H1 (cell line): Measurements from ENCODE around the gene DLK1. TPM values are rescaled to one million over a fixed set of nuclear protein-coding genes. Genes with fewer than 3 reads are reported as not detected.
A peak's percentile ranks its signal among the peaks of the same experiment; 100 is the strongest.

Experiments used
- CTCF ChIA-PET: fragments of 300-600 bp; sonication (Branson Sonifier 250); formaldehyde crosslinking; loops from one replicate; lab custom pipeline; 2021; ENCODE audit not compliant: partially characterized antibody; lab: Charles Lee
- POLR2A ChIA-PET: fragments of 300-600 bp; sonication (Branson Sonifier 250); formaldehyde crosslinking; loops from one replicate; lab custom pipeline; 2021; ENCODE audit warnings: inconsistent platforms; ENCODE audit not compliant: partially characterized antibody; lab: Charles Lee
- DNase-seq, 2 experiments: peaks; one replicate each; pipeline versions ENCODE4 v3.0.0 to v3.0.0-alpha.2; 2010 to 2022; ENCODE audit warnings: low spot score in 2 of 2, low read depth in 1 of 2, mixed read lengths in 1 of 2
- FAIRE-seq: peaks from 2 replicates; lab custom pipeline; 2011; peaks lifted over from hg19 to GRCh38; lab: Jason Lieb, UNC
- H2AFZ ChIP-seq: 2 replicates; pipeline ENCODE4 v1.8.1; 2012; ENCODE audit warnings: low read length, inconsistent platforms
- H2AK5ac ChIP-seq: 2 replicates; pipeline ENCODE4 v1.6.1; 2013; ENCODE audit warnings: low read depth, low read length
- H2BK120ac ChIP-seq: replicated peaks from 2 replicates; pipeline ENCODE3; 2013; ENCODE audit warnings: low read depth, low read length, inconsistent platforms
- H2BK12ac ChIP-seq: 2 replicates; pipeline ENCODE4 v1.6.1; 2013; ENCODE audit warnings: low read depth, low read length
- H2BK15ac ChIP-seq: 2 replicates; pipeline ENCODE4 v1.6.1; 2013; ENCODE audit warnings: low read length
- H2BK20ac ChIP-seq: 2 replicates; pipeline ENCODE4 v1.6.1; 2013; ENCODE audit warnings: low read length
- H2BK5ac ChIP-seq: 2 replicates; pipeline ENCODE4 v1.6.1; 2013; ENCODE audit warnings: low read depth, low read length
- H3K14ac ChIP-seq: 2 replicates; pipeline ENCODE4 v1.6.1; 2013; ENCODE audit warnings: inconsistent platforms; ENCODE audit not compliant: insufficient read length
- H3K18ac ChIP-seq: 2 replicates; pipeline ENCODE4 v1.6.1; 2013; ENCODE audit warnings: low read length; ENCODE audit errors: extremely low read depth
- H3K23ac ChIP-seq: 2 replicates; pipeline ENCODE4 v1.6.1; 2013; ENCODE audit warnings: inconsistent platforms; ENCODE audit not compliant: insufficient read length
- H3K23me2 ChIP-seq: 2 replicates; pipeline ENCODE4 v1.6.1; 2013; ENCODE audit warnings: low read depth, low read length
- H3K27ac ChIP-seq: 2 replicates; pipeline ENCODE4 v1.6.1; 2011; ENCODE audit warnings: low read depth, low read length, inconsistent platforms
- H3K27me3 ChIP-seq, 4 experiments: replicated peaks in 1 of 4; 1 replicate in 1 of 4; 2 replicates in 3 of 4; pipeline versions ENCODE4 v1.6.1 to v1.8.1; 2011 to 2013; ENCODE audit warnings: low read length in 3 of 4, mild to moderate bottlenecking in 3 of 4, inconsistent platforms in 2 of 4, mixed read lengths in 2 of 4, moderate library complexity in 1 of 4; ENCODE audit not compliant: control insufficient read depth in 3 of 4, insufficient read depth in 3 of 4; ENCODE audit errors: extremely low read depth in 1 of 4
- H3K36me3 ChIP-seq, 4 experiments: 2 replicates each; pipeline versions ENCODE4 v1.6.1 to v1.8.1; 2011 to 2013; ENCODE audit warnings: mild to moderate bottlenecking in 4 of 4, low read length in 3 of 4, moderate library complexity in 2 of 4, control low read depth in 1 of 4, inconsistent platforms in 1 of 4; ENCODE audit not compliant: insufficient read depth in 4 of 4, control insufficient read depth in 2 of 4
- H3K4ac ChIP-seq: replicated peaks from 2 replicates; pipeline ENCODE3; 2013; ENCODE audit warnings: low read length, low read depth, mixed read lengths, inconsistent platforms; ENCODE audit not compliant: insufficient read length
- H3K4me1 ChIP-seq, 4 experiments: replicated peaks in 1 of 4; 1 replicate in 1 of 4; 2 replicates in 3 of 4; pipeline versions ENCODE4 v1.6.1 to v1.8.1; 2011 to 2013; ENCODE audit warnings: low read length in 3 of 4, inconsistent platforms in 2 of 4, mixed read lengths in 1 of 4; ENCODE audit not compliant: insufficient read depth in 4 of 4, control insufficient read depth in 3 of 4
- H3K4me2 ChIP-seq, 2 experiments: 2 replicates each; pipeline versions ENCODE4 v1.6.1 to v1.8.1; 2011 to 2013; ENCODE audit warnings: low read depth in 2 of 2, low read length in 2 of 2, control low read depth in 1 of 2, inconsistent platforms in 1 of 2, mild to moderate bottlenecking in 1 of 2; ENCODE audit not compliant: insufficient read depth in 1 of 2
- H3K4me3 ChIP-seq, 4 experiments: fragments of 200-600, 300-600 bp in 1 of 4; sonication (generic), shearing (Covaris generic), sonication (Bioruptor Twin) in 1 of 4; 2 replicates each; pipeline versions ENCODE4 v1.5.1 to v1.8.1; 2011 to 2016; ENCODE audit warnings: low read length in 4 of 4, low read depth in 3 of 4, control low read depth in 2 of 4, inconsistent platforms in 2 of 4, mild to moderate bottlenecking in 2 of 4, mixed read lengths in 1 of 4, moderate library complexity in 1 of 4; ENCODE audit not compliant: insufficient read depth in 2 of 4; ENCODE audit errors: extremely low read depth in 1 of 4
- H3K56ac ChIP-seq: replicated peaks from 2 replicates; pipeline ENCODE3; 2013; ENCODE audit warnings: low read depth, mild to moderate bottlenecking, mixed read lengths, low read length, inconsistent platforms; ENCODE audit not compliant: insufficient read length
- H3K79me1 ChIP-seq: 2 replicates; pipeline ENCODE4 v1.6.1; 2013; ENCODE audit warnings: low read depth, low read length, control low read depth
- H3K79me2 ChIP-seq, 2 experiments: 2 replicates each; pipeline versions ENCODE4 v1.6.1 to v1.8.1; 2012 to 2013; ENCODE audit warnings: low read length in 2 of 2, mild to moderate bottlenecking in 2 of 2, inconsistent platforms in 1 of 2; ENCODE audit not compliant: insufficient read depth in 2 of 2, control insufficient read depth in 1 of 2
- H3K9ac ChIP-seq, 4 experiments: replicated peaks in 1 of 4; 1 replicate in 1 of 4; 2 replicates in 3 of 4; pipeline versions ENCODE4 v1.6.1 to v1.8.1; 2011 to 2013; ENCODE audit warnings: low read depth in 3 of 4, low read length in 3 of 4, control low read depth in 2 of 4, mild to moderate bottlenecking in 2 of 4, moderate library complexity in 2 of 4, inconsistent platforms in 1 of 4; ENCODE audit errors: extremely low read depth in 1 of 4
- H3K9me3 ChIP-seq, 2 experiments: 2 replicates each; pipeline versions ENCODE4 v1.6.1 to v1.8.1; 2012 to 2013; ENCODE audit warnings: mild to moderate bottlenecking in 2 of 2, moderate library complexity in 2 of 2, control low read depth in 1 of 2, inconsistent platforms in 1 of 2, low read depth in 1 of 2, low read length in 1 of 2, mixed read lengths in 1 of 2; ENCODE audit not compliant: insufficient read depth in 2 of 2
- H4K20me1 ChIP-seq, 2 experiments: replicated peaks in 1 of 2; 2 replicates each; pipeline versions ENCODE3 to v1.8.1; 2011 to 2013; ENCODE audit warnings: inconsistent platforms in 2 of 2, low read length in 2 of 2, mild to moderate bottlenecking in 1 of 2; ENCODE audit not compliant: insufficient read depth in 2 of 2, control insufficient read depth in 1 of 2
- H4K5ac ChIP-seq: 2 replicates; pipeline ENCODE4 v1.6.1; 2013; ENCODE audit warnings: low read length, low read depth, mixed read lengths, inconsistent platforms; ENCODE audit not compliant: insufficient read length
- H4K8ac ChIP-seq: 2 replicates; pipeline ENCODE4 v1.8.0; 2013; ENCODE audit warnings: mild to moderate bottlenecking, moderate library complexity, low read length, inconsistent platforms; ENCODE audit not compliant: insufficient read depth; ENCODE audit errors: extremely low read depth
- H4K91ac ChIP-seq: replicated peaks from 2 replicates; pipeline ENCODE3; 2013; ENCODE audit warnings: low read length, mixed read lengths, inconsistent platforms; ENCODE audit not compliant: insufficient read length
- ASH2L ChIP-seq: fragments of 200-600, 300-600 bp; sonication (generic); IDR thresholded peaks from one replicate; pipeline ENCODE4 v1.7.1; 2017; ENCODE audit warnings: low read length
- BRCA1 ChIP-seq: IDR thresholded peaks from 2 replicates; pipeline ENCODE4 v1.6.1; 2012; ENCODE audit warnings: low read depth, low read length, improper control_type of control experiment
- CEBPB ChIP-seq: IDR thresholded peaks from 2 replicates; pipeline ENCODE4 v1.6.1; 2012; ENCODE audit warnings: low read depth, low read length
- EGR1 ChIP-seq: IDR thresholded peaks from 2 replicates; pipeline ENCODE4 v1.6.1; 2011; ENCODE audit warnings: low read depth, low read length, borderline replicate concordance
- EZH2 ChIP-seq: fragments of 200-600 bp; sonication (generic); IDR thresholded peaks from 2 replicates; pipeline ENCODE4 v1.7.1; 2012; ENCODE audit warnings: low read depth, mild to moderate bottlenecking, moderate library complexity, low read length, inconsistent platforms; ENCODE audit not compliant: severe bottlenecking
- GABPA ChIP-seq: IDR thresholded peaks from 2 replicates; pipeline ENCODE4 v1.6.1; 2011; ENCODE audit warnings: mild to moderate bottlenecking, low read length, moderate library complexity, borderline replicate concordance; ENCODE audit not compliant: insufficient read depth
- JUN ChIP-seq: IDR thresholded peaks from 2 replicates; pipeline ENCODE4 v1.6.1; 2011; ENCODE audit warnings: low read depth, mild to moderate bottlenecking, improper control_type of control experiment, low read length
- KDM1A ChIP-seq: fragments of 200-600, 300-600 bp; sonication (generic); IDR thresholded peaks from 2 replicates; pipeline ENCODE4 v1.7.1; 2016; ENCODE audit warnings: mild to moderate bottlenecking, low read length, borderline replicate concordance
- KDM5A ChIP-seq: fragments of 200-600 bp; IDR thresholded peaks from 2 replicates; pipeline ENCODE4 v1.7.1; 2012; ENCODE audit warnings: mild to moderate bottlenecking, low read length, inconsistent platforms, mixed read lengths
- POLR2AphosphoS5 ChIP-seq: IDR thresholded peaks from 2 replicates; pipeline ENCODE4 v1.6.1; 2011; ENCODE audit warnings: low read depth, low read length
- RBBP5 ChIP-seq: IDR thresholded peaks from 2 replicates; pipeline ENCODE4 v1.7.1; 2012; ENCODE audit warnings: low read depth, mild to moderate bottlenecking, inconsistent platforms, low read length, moderate library complexity, borderline replicate concordance
- RNF2 ChIP-seq: fragments of 200-900, 300-1000 bp; sonication (generic); IDR thresholded peaks from 2 replicates; pipeline ENCODE4 v1.7.1; 2016; ENCODE audit warnings: borderline replicate concordance, low read depth, mild to moderate bottlenecking, antibody characterized with exemption, low read length; ENCODE audit not compliant: poor library complexity, severe bottlenecking; ENCODE audit errors: missing control alignments
- SP2 ChIP-seq: IDR thresholded peaks from 2 replicates; pipeline ENCODE4 v1.6.1; 2012; ENCODE audit warnings: mild to moderate bottlenecking, low read length, inconsistent platforms
- TBP ChIP-seq: IDR thresholded peaks from 2 replicates; pipeline ENCODE4 v1.6.1; 2011; ENCODE audit warnings: low read depth, low read length, improper control_type of control experiment
- WGBS, 2 experiments: shearing (Covaris generic) in 1 of 2; methylation state at CpG; one replicate each; pipeline versions ENCODE4 v1.1.6 to v1.1.7; 2013 to 2015; ENCODE audit warnings: low lambda C conversion rate in 2 of 2, mixed read lengths in 2 of 2, inconsistent platforms in 1 of 2, low coverage in 1 of 2, missing lambda C conversion rate in 1 of 2; ENCODE audit not compliant: insufficient replicate concordance in 2 of 2, insufficient coverage in 1 of 2, insufficient read length in 1 of 2; ENCODE audit errors: extremely low coverage in 1 of 2, missing lambda C conversion rate in 1 of 2; 5-methylcytosine and 5-hydroxymethylcytosine counted together
- polyA plus RNA-seq, 7 experiments: library from polyadenylated mRNA; depleted of rRNA in 3 of 7; stranded (reverse) in 5 of 7; unstranded in 2 of 7; fragments of >200 nt in 5 of 7; fragments of 200-250 nt in 2 of 7; gene quantifications; 1 replicate in 5 of 7; 2 replicates in 1 of 7; 4 replicates in 1 of 7; pipeline versions ENCODE4 v1.2.1 to v1.2.3, GENCODE V29; 2011 to 2013; ENCODE audit warnings: missing spikeins in 2 of 7, mixed read lengths in 2 of 7
- total RNA-seq: library from RNA; stranded (reverse); fragmentation: NEBNext Ultra II Directional; extraction: Animal tissue kit (Norgen Biotek cat#: 25700); gene quantifications from 2 replicates; pipeline ENCODE4 v1.2.1, GENCODE V29; 2021
- TF ChIP-seq, protein P1 (sequence below): IDR thresholded peaks from 2 replicates; pipeline ENCODE4 v1.6.1; 2012; ENCODE audit warnings: inconsistent platforms

The DLK1 gene
- total and polyA plus RNA-seq, 2 of the 8 experiments (the other 6 are each of a cell fraction or from before 2014, with no cell fraction given) = 1.3 to 2.4 TPM

DNA sequence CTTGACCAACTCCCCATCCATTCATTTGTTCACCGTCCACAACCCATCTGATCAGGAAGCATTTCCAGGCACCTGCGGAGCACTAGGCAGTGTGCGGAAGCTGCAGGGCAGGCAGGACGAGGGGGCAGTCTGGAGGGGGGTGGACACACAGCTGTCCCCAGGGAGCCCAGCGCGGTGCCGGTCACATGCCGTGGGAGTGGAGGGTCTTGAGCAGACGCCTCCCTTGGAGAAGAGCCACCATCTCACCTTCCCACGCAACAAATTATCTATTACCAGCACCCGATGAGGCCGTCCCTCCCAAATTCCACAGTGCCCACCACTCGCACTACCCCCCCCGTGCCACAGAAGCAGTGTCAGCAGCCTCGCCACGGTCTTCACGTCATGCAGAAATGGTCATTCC, 10.8 kb downstream of the DLK1 start:
- no peak overlapping the region for H3K23ac ChIP-seq
- H4K20me1 ChIP-seq = no peaks in the 10 kb centered on the region
- POLR2A ChIA-PET = no interaction called here
- no peak overlapping the region for H3K27ac ChIP-seq
- H2BK12ac ChIP-seq = no peak overlapping the region
- no peaks in the 10 kb centered on the region for H3K79me1 ChIP-seq
- no peak overlapping the region for H2BK5ac ChIP-seq
- H3K79me2 ChIP-seq = no peaks in the 10 kb centered on the region
- no peak overlapping the region for H2AFZ ChIP-seq
- no peak overlapping the region for H4K5ac ChIP-seq
- H3K18ac ChIP-seq = no peak overlapping the region
- H3K4me2 ChIP-seq = no peak overlapping the region
- H3K9ac ChIP-seq = no peak overlapping the region
- H2BK15ac ChIP-seq = no peak overlapping the region
- H2BK20ac ChIP-seq = no peak overlapping the region
- FAIRE-seq = no peak
- H3K4me3 ChIP-seq = no peak overlapping the region
- TF ChIP-seq RBBP5 (no peak), SP2 (no peak), EGR1 (no peak), POLR2AphosphoS5 (no peak), TBP (no peak), GABPA (no peak), EZH2 (no peak), RNF2 (no peak), JUN (no peak), KDM5A (no peak), CEBPB (no peak), ASH2L (no peak), BRCA1 (no peak), KDM1A (no peak)
- TF ChIP-seq, protein P1, sequence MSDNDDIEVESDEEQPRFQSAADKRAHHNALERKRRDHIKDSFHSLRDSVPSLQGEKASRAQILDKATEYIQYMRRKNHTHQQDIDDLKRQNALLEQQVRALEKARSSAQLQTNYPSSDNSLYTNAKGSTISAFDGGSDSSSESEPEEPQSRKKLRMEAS = no peak
- no peaks in the 10 kb centered on the region for H3K36me3 ChIP-seq
- no peak overlapping the region for H2AK5ac ChIP-seq
- no peak for DNase-seq
- H3K56ac ChIP-seq = no peak overlapping the region
- no peaks in the 10 kb centered on the region; a peak in 2 of 7 replicates for H3K27me3 ChIP-seq
- H4K8ac ChIP-seq = no peak overlapping the region
- no peak overlapping the region for H3K4ac ChIP-seq
- WGBS, 2 experiments = 96% methylated on average over 17 of the region's 17 CpGs; no CpG with 5 or more reads in 1 of the 2 experiments
- H3K4me1 ChIP-seq = peaks cover 0 to 6% (median 0%) of the 10 kb centered on the region in 4 experiments; a peak in 1 of 7 replicates
- CTCF ChIA-PET = no interaction called here
- no peaks in the 10 kb centered on the region for H3K23me2 ChIP-seq
- peak overlapping the region; percentile 73 for H4K91ac ChIP-seq
- no peak overlapping the region for H2BK120ac ChIP-seq
- H3K9me3 ChIP-seq = peaks cover 3 to 5% of the 10 kb centered on the region in 2 experiments; a peak in 3 of 4 replicates
- no peak overlapping the region for H3K14ac ChIP-seq
